ELF-1 (cell line): ENCODE results near the gene SH3PXD2A.
"Not testable (repeated sequence)": the region's sequence is repeated elsewhere in the genome, so short reads cannot be mapped to it uniquely, and the experiment has no call there.

ENCODE experiments used
- DNase-seq: peaks from one replicate; pipeline ENCODE4 v3.0.0-alpha.2; 2016; ENCODE audit warnings: low read depth, low spot score

SH3PXD2A gene

GRCh38 chr10:103814626-103815370, 40.6 kb downstream of the SH3PXD2A start:
- DNase-seq: no peak

- no peak for DNase-seq
Observed at GRCh38 chr10:103814105-103814504, 41.3 kb downstream of the SH3PXD2A start.

DNA sequence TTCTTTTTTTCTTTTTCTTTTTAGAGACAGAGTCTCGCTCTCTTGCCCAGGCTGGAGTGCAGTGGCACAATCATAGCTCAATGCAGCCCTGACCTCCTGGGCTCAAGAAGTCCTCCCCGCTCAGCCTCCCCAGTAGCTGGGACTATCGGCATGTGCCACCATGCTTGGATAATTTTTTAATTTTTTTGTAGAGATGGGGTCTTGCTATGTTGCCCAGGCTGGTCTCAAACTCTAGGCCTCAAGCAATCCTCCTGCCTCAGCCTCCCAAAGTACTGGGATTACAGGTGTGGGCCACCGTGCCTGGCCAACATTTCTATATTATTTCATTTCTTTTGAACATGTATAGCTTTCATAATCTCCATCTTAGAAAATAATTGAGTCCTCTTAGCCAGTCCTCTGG, 42.1 kb downstream of the SH3PXD2A start:
- not testable (repeated sequence) for DNase-seq

GRCh38 chr10:103812432-103812831, 42.9 kb downstream of the SH3PXD2A start:
- peak; percentile 36 for DNase-seq

GRCh38 chr10:103812004-103812403, 43.4 kb downstream of the SH3PXD2A start:
- no peak for DNase-seq

DNA sequence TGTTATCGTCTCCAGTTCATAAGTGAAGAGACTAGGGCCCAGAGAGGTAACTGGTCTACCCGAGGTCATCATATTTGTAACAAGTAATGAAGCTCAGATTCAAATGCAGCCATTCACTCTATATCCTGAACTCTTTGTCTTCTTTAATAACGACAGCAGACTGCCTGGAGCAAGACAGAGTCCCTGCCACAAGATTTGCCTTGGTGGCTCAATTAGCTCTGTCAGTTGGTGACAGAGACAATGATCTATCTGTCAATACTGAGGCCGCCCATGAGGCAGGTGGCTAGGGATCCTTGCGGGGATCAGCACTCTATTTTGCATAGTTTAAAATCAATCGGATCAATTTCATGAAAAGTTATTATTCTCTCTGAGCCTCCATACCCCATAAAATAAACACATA, 43.9 kb downstream of the SH3PXD2A start:
- no peak for DNase-seq

DNA sequence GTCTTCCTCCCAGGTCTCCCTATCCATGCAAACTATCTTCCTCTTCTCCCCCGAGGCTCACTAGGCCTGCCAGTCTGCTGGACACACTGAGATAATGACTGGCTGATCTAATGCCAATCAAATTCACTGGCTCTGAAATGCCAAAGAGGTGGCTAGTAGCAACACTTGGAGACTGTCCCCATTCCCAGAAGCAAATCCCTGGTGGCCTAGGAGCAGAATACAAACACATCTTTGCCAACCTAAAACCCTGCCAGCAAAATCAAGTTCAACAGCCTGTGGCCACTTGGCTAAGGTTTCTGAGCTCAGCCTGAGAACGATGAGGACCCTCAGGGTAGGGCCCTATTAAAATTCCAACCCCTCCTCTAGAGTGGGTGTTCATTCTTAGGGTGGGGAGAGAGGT, 46.6 kb downstream of the SH3PXD2A start:
- DNase-seq: no peak

DNA sequence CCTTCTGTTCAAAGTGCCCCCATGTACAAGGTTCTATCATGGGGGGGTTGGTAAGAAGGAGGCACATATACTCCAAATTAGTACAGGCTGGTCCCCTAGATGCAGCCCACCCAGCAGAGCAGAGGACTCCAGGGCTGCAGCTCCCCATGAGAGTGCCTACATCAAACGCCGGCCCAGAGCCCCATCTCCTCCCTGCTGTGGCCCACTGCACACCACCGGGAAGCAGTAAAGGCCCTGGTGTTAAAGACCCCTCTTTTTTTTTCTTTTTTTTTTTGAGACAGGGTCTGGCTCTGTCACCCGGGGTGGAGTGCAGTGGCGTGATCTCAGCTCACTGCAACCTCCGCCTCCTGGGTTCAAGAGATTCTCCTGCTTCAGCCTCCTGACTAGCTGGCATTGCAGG, 47.4 kb downstream of the SH3PXD2A start:
- DNase-seq: no peak

DNA sequence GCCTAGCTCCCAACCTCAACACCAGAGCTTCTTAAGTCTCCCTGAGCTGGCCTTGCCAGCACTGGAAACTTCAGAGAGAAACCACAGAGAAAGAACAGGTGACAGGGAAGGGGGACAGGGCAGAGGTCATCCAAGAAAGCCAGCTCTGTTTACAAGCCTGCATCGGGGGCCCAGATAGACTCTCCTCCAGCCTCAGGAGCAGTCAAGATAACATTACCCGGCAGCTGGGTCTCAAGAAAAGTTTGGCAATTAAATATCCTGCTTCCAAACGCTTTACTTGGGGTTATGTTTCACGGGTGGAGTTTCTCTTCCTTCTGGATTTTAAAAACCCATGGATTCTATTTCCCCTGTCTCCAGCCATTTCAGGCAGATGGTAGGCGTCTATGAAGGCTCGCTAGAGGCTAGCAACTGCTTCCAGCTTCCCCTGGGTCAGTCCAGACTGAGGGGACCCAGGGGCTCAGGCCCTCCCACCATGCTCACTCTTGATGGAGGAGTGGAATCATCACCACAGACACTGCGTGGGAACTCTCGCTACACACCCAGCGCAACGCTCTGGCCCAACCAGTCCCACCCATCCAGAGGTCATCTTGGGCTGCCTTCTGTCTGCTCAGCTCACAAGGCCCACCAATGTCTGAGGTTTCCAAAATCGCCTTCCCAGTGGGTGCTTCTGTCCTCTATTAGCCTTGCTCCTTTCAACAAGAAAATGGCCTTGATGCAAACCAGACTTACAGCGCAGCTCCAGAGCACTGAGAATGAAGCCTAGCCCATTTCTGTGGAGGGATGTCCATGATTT, 48.8 kb downstream of the SH3PXD2A start:
- DNase-seq: no peak

DNA sequence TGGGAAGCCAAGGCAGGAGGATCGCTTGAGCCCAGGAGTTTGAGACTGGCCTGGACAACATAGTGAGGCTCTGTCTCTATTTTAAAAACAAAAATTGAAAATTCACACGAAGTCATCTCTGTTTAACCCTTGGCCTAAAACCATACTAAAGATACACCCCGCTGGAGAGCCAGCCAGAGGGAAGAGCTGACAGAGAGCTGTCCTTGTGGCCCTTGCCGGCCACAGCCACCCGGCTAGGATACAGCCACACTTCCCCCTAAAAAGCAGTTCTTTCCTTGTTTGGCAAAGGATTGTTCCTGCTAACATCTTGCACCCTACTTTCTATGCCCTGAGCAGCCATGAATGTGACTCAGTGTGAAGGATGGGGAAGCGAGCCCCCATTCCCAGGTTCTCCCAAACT, 49.6 kb downstream of the SH3PXD2A start:
- DNase-seq: no peak

DNA sequence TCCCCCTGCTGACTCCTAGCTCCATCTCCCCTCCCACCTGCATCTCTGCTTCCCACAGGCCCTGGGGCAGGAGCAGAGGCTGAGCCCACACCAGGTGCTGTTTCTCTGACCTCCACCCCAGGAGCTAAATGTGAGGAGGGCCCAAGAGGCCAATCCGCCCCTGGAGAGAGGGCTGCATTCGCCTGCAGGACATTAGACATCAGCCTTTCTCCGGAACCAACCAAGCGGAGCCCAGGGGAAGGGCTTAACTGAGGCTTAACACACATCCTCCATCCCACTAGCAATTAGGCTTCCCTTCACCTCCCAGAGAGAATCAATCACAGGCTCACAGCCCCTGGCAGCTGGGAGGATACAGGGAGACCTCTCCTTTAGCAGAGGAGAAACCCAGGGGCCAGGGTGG, 50.5 kb downstream of the SH3PXD2A start:
- DNase-seq: peak; percentile 93

- peak; percentile 66 for DNase-seq
Observed at GRCh38 chr10:103803941-103804340, 51.4 kb downstream of the SH3PXD2A start.

DNA sequence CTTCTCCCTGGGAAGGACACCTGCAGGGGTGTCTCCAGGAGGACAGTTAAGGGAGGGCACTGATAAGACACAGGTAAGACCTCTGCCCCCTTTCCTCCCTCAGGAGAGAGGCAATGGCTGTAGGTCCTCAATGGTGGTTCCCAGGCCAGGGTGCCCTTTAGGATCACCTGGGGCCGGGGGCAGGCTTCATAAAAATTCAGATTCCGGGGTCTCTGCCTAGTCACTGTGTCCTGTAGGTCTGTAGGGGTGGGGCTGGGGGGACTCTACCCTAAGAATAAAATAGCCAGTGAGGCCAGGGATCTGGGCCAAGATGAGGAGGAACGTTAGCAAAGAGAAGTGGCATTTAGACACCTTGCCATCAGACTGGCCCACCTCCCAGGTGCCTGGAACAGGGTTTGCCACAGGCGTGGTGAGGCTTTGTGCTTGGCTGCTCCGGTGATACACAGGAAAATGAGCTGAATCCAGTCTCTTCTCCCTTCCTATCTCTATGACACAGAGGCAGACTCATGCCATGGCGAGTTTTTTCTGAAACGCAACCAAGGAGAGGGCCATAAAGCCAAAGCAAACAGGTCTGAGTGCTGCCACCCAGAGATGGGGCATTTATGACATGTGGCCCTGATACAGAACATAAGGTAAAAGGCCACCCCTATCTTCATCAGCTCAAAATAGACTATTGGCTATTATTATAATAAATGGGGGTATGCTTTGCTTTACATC, 52.6 kb downstream of the SH3PXD2A start:
- no peak for DNase-seq

DNA sequence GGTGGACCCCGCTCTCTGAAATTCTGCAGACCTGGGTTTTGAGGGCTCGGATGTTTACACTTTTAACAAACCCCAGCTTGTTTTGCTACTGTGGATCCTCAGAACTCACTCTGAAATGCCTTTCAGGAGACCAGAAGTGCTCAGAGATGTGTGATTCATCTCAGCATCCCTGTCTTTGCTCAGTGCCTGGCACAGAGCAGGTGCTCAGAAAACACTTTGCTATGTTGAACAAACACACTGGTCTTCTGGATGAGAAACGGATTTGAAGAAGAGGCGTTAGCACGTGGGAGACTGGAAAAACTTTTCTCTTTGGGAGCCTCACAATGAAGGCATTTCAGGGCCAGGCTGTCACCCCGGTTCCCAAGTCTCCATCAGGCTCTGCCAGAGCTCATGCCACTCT, 53.3 kb downstream of the SH3PXD2A start:
- DNase-seq: no peak

DNA sequence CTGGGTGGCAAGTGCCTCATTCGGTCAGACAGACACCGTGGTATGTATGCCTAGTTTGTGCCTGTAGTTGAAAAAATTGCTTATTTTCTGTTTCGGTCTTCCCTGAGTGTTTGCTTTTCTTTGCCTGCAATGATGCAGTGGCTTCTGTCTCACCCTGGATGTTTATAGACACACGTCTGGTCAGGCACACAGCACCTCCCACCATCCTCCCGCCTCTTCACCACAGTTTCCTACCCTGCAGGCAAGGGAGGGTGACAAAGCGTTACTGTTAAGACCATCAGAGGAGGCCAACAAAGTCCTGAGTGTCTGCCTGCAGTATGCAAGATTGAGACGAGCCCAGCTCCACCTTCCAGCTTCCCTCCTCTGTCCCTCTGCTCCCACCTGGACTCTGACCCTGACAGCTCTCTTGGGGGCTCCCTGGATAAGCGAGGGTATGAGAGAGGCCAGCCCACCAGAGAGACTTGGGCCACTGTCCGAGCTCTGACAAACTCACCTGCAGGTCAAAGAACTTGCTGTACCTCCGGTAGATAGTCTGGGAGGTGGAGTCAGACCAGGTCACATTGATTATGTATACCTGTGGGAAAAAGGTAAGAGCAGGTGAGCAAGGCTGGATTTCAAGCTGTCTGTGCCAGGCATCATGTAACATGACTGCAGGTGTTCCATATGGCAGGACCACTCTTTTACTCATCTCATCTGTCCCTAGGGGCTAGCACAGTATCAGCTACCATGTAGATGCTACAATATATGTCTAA, 54.4 kb downstream of the SH3PXD2A start:
- peak; percentile 75 for DNase-seq

DNA sequence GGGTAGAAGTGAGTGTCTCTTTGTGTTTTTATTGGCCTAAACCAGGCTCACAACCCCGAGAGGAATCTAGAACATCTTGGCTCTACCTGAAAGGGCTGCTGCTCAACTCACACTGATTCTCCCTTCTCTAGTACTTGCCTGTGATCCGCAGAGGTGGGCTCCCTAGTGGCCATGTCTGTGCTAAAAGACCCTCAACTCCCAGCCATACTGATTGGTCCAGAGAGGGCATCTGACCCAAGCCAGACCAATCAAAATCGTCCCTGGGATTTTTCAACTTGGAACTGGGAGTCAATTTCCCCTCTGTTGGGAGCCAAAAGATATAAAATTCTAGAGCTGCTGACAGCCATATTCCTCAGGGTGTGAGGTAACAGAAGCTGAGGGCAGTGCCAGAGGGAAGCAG, 55.3 kb downstream of the SH3PXD2A start:
- DNase-seq: no peak

DNA sequence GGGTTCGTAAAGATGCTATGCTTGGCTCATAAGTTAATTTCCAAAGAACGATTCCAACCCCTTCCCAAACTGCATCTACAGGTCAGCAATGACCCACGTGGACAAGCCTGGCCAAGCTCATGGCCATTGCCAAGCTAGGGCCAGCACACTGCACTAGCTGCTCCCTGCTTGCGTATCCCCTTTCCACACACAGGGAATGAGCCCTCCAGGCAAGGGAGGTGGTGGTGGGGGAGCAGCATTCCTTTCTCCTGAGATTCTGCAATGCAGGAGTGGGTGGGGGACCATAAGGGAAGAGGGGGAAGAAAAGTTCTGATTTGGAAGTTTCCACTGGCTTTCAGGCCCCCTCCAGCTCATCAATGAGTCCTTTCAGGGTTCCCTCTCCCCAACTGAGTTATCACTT, 56.0 kb downstream of the SH3PXD2A start:
- no peak for DNase-seq

- no peak for DNase-seq
Observed at GRCh38 chr10:103798511-103798910, 56.9 kb downstream of the SH3PXD2A start.

DNA sequence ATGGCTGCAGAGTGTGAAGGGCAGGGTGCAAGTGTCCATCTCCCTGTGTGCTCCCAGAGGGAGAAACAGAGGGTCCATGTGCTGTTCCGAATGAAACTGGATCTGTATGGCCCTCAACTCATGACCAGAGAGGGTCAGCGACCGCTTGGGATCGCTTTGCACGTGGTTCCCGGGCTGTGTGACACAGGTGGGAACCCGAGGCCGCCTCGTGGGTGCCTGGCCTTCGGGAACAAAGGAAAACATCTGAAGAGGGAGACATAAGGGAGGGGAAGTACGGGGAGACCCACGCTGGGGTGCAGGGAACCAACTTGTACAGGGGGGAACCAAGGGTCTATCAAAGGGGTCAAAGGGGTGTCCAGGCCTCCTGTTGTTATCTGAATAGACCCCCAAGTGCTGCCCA, 57.5 kb downstream of the SH3PXD2A start:
- DNase-seq: no peak

- no peak for DNase-seq
Observed at GRCh38 chr10:103795634-103796270, 59.6 kb downstream of the SH3PXD2A start.

DNA sequence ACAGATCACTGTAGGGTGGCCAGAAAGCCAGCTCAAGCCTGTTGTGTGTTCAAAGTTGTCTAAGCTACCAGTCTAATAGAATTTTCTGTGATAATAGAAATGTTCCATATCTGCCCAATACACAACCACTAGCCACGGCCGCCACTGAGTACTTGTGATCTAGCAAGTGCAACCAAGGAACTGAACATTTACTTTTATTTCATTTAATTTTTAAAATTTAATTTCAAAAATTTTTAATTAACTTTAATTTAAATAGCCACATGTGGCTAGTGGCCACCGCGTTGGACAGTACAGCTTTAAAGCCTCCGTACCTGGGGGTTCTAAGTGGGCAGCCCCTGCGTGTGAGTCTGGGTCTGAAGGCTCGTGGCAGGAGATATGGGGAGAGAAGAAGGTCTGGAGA, 60.4 kb downstream of the SH3PXD2A start:
- no peak for DNase-seq
